Kidney (tissue), 14 donors: ENCODE results near the gene SCN10A. TPM values are rescaled to one million over a fixed set of nuclear protein-coding genes. Genes with fewer than 3 reads are reported as not detected.
A peak's percentile ranks its signal among the peaks of the same experiment; 100 is the strongest.

Source experiments
- DNase-seq, 5 donors: peaks; one replicate each; pipeline ENCODE4 v3.0.0-alpha.2; 2013 to 2020
- FAIRE-seq: peaks from 2 replicates; lab custom pipeline; 2012; peaks lifted over from hg19 to GRCh38; lab: Jason Lieb, UNC
- H3K27ac ChIP-seq, 2 donors: one replicate each; pipeline ENCODE4 v1.7.0; 2013; ENCODE audit warnings: low read depth in 2 of 2, low read length in 2 of 2, inconsistent platforms in 1 of 2
- H3K27me3 ChIP-seq: one replicate; pipeline ENCODE4 v1.7.1; 2013; ENCODE audit warnings: low read length, inconsistent platforms; ENCODE audit not compliant: control insufficient read depth, insufficient read depth
- H3K36me3 ChIP-seq, 3 donors: one replicate each; pipeline versions ENCODE4 v1.7.0 to v1.7.1; 2013; ENCODE audit warnings: low read length in 3 of 3, control low read depth in 1 of 3, inconsistent platforms in 1 of 3; ENCODE audit not compliant: insufficient read depth in 3 of 3, control insufficient read depth in 2 of 3
- H3K4me1 ChIP-seq, 3 donors: one replicate each; pipeline versions ENCODE4 v1.7.0 to v1.7.1; 2013; ENCODE audit warnings: low read length in 3 of 3, inconsistent platforms in 1 of 3, low read depth in 1 of 3; ENCODE audit not compliant: control insufficient read depth in 2 of 3, insufficient read depth in 2 of 3
- H3K4me3 ChIP-seq, 3 donors: one replicate each; pipeline versions ENCODE4 v1.7.0 to v1.8.1; 2013; ENCODE audit warnings: low read length in 3 of 3, control low read depth in 1 of 3, inconsistent platforms in 1 of 3
- H3K9ac ChIP-seq, 3 donors: one replicate each; pipeline versions ENCODE4 v1.7.0 to v1.7.1; 2013; ENCODE audit warnings: low read length in 3 of 3, control low read depth in 1 of 3, inconsistent platforms in 1 of 3
- H3K9me3 ChIP-seq, 3 donors: one replicate each; pipeline versions ENCODE4 v1.7.0 to v1.7.1; 2013; ENCODE audit warnings: low read length in 3 of 3, control low read depth in 1 of 3, inconsistent platforms in 1 of 3; ENCODE audit not compliant: control insufficient read depth in 2 of 3, insufficient read depth in 1 of 3
- intact Hi-C: fragments of 100-400 bp; cut with DNase I; formaldehyde crosslinking; loops from one replicate; pipeline ENCODE4 v1.11.1; 2022
- polyA plus RNA-seq: library from polyadenylated mRNA; stranded (reverse); fragments of 350-450 nt; fragmentation: Illumina TruSeq; extraction: RNeasy Lipid Tissue Mini Kit (QIAGEN cat#74804); gene quantifications from one replicate; pipeline ENCODE4 v1.2.3, GENCODE V29; 2014; ENCODE audit warnings: low read depth, low replicate concordance; ENCODE audit not compliant: insufficient read depth
- total RNA-seq: library from RNA; stranded (reverse); fragmentation: NEBNext Ultra II Directional; extraction: Animal tissue kit (Norgen Biotek cat#: 25700); gene quantifications from one replicate; pipeline ENCODE4 v1.2.1, GENCODE V29; 2021
- TF ChIP-seq, protein P1 (sequence below): IDR thresholded peaks from 3 replicates; pipeline ENCODE4 v1.5.1; 2012; ENCODE audit warnings: mild to moderate bottlenecking, moderate library complexity, borderline replicate concordance; ENCODE audit not compliant: insufficient read depth; ENCODE audit errors: extremely low read depth
- donor health status: control.
- donor health status: control.
- donor health status: control.
- donor health status: control.
- donor health status: control.
- donor health status: DM: yes; HTN: yes; CAD: no.
- donor health status: Normal renal cell carcinoma (clear cell type).

Gene SCN10A
- total and polyA plus RNA-seq, 2 donors from 2014 or later, result not detected

GRCh38 chr3:38739931-38740330, 76.1 kb downstream of the SCN10A start:
- no peak for DNase-seq
- intact Hi-C loops, result no loop called here
- TF ChIP-seq, protein P1, sequence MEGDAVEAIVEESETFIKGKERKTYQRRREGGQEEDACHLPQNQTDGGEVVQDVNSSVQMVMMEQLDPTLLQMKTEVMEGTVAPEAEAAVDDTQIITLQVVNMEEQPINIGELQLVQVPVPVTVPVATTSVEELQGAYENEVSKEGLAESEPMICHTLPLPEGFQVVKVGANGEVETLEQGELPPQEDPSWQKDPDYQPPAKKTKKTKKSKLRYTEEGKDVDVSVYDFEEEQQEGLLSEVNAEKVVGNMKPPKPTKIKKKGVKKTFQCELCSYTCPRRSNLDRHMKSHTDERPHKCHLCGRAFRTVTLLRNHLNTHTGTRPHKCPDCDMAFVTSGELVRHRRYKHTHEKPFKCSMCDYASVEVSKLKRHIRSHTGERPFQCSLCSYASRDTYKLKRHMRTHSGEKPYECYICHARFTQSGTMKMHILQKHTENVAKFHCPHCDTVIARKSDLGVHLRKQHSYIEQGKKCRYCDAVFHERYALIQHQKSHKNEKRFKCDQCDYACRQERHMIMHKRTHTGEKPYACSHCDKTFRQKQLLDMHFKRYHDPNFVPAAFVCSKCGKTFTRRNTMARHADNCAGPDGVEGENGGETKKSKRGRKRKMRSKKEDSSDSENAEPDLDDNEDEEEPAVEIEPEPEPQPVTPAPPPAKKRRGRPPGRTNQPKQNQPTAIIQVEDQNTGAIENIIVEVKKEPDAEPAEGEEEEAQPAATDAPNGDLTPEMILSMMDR, result no peak
- Histone ChIP-seq H3K9me3 (no peaks in the 10 kb centered on the region), H3K9ac (no peak overlapping the region), H3K4me1 (no peaks in the 10 kb centered on the region), H3K4me3 (no peak overlapping the region), H3K36me3 (no peaks in the 10 kb centered on the region), H3K27me3 (no peaks in the 10 kb centered on the region), H3K27ac (no peak overlapping the region)
- FAIRE-seq, result no peak

DNA sequence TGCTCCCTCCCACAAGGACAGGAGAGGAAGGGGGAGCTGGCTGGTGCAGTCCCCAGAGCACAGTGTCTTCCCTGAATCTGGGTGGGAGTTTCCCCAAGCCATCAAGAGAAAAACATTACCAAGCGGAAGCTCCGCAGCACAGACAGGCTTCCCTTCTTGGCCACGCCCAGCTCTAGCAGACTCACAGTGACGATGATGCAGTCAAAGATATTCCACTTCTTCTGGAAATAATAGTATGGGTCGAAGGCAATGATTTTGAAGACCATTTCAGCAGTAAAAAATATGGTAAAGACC, 76.7 kb downstream of the SCN10A start:
- no peaks in the 10 kb centered on the region for H3K36me3 ChIP-seq
- no peaks in the 10 kb centered on the region for H3K4me1 ChIP-seq
- TF ChIP-seq, protein P1, result no peak
- no peak overlapping the region for H3K27ac ChIP-seq
- H3K27me3 ChIP-seq, result no peaks in the 10 kb centered on the region
- no peak overlapping the region for H3K4me3 ChIP-seq
- H3K9ac ChIP-seq, result no peak overlapping the region
- FAIRE-seq, result no peak
- intact Hi-C loops, result no loop called here
- peak in 1 of 5 donors; percentile 6 for DNase-seq
- no peaks in the 10 kb centered on the region for H3K9me3 ChIP-seq

DNA sequence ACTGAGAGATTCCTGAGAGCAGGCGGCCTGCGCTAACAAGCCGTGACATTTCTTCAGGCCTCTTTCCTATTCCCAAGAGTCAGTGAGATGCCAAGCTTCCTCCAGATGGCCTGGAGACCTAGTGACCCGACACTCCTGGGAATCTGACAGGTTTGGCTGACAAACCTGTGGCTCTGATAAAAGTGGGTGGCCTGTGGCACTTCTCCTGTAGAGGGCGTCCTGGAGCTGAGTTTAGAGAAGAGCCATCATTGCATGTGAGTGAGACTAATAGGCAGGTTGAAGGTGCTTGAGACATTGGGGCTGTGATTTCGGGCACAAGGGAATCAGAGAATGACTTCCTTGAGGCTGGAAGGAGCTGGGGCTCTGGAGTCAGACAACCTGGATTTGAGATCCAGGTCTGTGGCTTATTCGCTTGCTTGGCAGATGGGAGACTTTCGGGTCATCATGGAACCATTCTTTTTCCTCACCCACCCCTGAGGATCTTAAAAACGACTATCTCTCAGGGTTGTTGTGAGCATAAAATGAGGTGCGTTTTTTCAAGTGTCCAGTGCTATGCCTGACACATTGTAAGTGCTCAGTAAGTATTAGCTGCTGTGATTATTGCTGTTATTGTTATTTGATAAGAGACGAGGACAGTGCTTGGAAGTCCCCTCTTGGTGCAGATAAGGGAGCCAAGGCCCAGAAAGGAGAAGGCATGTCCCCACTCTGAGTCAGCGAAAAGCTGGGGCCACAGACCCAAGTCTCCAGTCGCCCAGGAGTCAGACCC, 77.2 kb downstream of the SCN10A start:
- Histone ChIP-seq H3K27ac (no peak overlapping the region), H3K9ac (no peak overlapping the region), H3K4me1 (no peaks in the 10 kb centered on the region), H3K4me3 (no peak overlapping the region), H3K36me3 (no peaks in the 10 kb centered on the region), H3K9me3 (no peaks in the 10 kb centered on the region), H3K27me3 (no peaks in the 10 kb centered on the region)
- DNase-seq, result peak in 4 of 5 donors; percentile 4 to 37 (median 25)
- TF ChIP-seq, protein P1, result peak; percentile 28
- no peak for FAIRE-seq
- intact Hi-C loops, result no loop called here

DNA sequence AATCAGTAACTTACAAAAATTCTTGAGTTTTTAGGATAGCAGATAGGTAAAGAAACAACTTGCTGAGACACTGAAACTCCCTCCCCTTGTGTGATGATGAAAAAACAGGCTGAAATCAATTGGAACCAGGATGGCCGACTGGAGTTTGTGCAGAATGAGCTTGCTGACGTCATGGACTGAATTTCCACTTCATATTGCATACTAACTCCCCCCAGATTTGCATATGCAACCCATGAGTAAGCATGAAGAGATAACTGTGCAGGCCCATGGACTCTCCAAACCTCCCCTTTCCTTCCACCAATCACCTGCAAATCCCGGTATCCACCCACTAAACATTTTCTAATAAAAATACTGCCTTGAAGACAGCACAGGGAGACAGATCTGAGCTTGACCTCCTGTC, 84.5 kb downstream of the SCN10A start:
- H3K9me3 ChIP-seq, result no peaks in the 10 kb centered on the region
- intact Hi-C loops, result no loop called here
- no peak overlapping the region for H3K4me3 ChIP-seq
- H3K27ac ChIP-seq, result no peak overlapping the region
- no peak for FAIRE-seq
- no peaks in the 10 kb centered on the region for H3K36me3 ChIP-seq
- no peaks in the 10 kb centered on the region for H3K27me3 ChIP-seq
- TF ChIP-seq, protein P1, result no peak
- no peaks in the 10 kb centered on the region for H3K4me1 ChIP-seq
- DNase-seq, result no peak
- no peak overlapping the region for H3K9ac ChIP-seq
